ENCODE measurements around the gene ADGRB3.
"Not testable (repeated sequence)": the region's sequence is repeated elsewhere in the genome, so short reads cannot be mapped to it uniquely, and the experiment has no call there.

ADGRB3 gene

DNA sequence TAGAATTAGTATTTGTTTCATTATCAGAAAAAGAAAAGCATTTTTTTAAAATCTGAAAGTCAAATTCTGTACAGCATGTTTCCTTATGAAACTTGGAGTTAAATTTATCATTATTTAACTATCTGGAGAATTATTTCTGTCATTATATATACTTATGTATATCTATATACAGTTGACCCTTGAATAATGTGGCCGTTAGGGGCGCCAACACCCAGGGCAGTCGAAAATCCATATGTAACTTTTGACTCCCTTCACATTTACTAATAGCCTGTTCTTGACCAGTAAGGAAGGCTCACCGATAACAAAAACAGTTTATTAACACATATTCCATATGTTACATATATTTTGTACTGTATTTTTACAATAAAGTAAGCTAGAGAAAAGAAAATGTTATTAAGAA lies 341.2 kb downstream of the ADGRB3 start:
- DNase-seq: no peak
- TF ChIP-seq EZH2phosphoT487 (IDR thresholded peaks at IDR 0.05; ENCODE audit: low read length) (no peak), EZH2 (optimal IDR thresholded peaks at IDR 0.05; ENCODE audit: low read depth, low read length) (no peak)
- TF ChIP-seq, protein P1, sequence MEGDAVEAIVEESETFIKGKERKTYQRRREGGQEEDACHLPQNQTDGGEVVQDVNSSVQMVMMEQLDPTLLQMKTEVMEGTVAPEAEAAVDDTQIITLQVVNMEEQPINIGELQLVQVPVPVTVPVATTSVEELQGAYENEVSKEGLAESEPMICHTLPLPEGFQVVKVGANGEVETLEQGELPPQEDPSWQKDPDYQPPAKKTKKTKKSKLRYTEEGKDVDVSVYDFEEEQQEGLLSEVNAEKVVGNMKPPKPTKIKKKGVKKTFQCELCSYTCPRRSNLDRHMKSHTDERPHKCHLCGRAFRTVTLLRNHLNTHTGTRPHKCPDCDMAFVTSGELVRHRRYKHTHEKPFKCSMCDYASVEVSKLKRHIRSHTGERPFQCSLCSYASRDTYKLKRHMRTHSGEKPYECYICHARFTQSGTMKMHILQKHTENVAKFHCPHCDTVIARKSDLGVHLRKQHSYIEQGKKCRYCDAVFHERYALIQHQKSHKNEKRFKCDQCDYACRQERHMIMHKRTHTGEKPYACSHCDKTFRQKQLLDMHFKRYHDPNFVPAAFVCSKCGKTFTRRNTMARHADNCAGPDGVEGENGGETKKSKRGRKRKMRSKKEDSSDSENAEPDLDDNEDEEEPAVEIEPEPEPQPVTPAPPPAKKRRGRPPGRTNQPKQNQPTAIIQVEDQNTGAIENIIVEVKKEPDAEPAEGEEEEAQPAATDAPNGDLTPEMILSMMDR (IDR thresholded peaks at IDR 0.05; ENCODE audit: low read length): peak; percentile 15; the same call in 1 of the 2 replicates
- H3K27ac ChIP-seq (ENCODE audit: low read length): no peak overlapping the region
- no peak overlapping the region for H3K9ac ChIP-seq (ENCODE audit: low read length)
- H3K4me2 ChIP-seq (ENCODE audit: low read depth, low read length): no peak overlapping the region
- H4K20me1 ChIP-seq (ENCODE audit: insufficient read depth, low read length): no peaks in the 10 kb centered on the region
- no peak overlapping the region for H2AFZ ChIP-seq (ENCODE audit: low read length)
- H3K4me1 ChIP-seq (ENCODE audit: low read length): no peaks in the 10 kb centered on the region
- no peaks in the 10 kb centered on the region for H3K79me2 ChIP-seq (ENCODE audit: low read length)
- H3K9me2 ChIP-seq (replicated peaks; ENCODE audit: insufficient read depth, low read length): no peaks in the 10 kb centered on the region
- H3K4me3 ChIP-seq (ENCODE audit: low read length): no peak overlapping the region
- no peaks in the 10 kb centered on the region for H3K27me3 ChIP-seq (replicated peaks; ENCODE audit: insufficient read depth, low read length)
- H3K9me3 ChIP-seq (replicated peaks; ENCODE audit: insufficient read depth, low read length): no peaks in the 10 kb centered on the region
- H3F3A ChIP-seq (ENCODE audit: insufficient read depth, low read length): no peaks in the 10 kb centered on the region
- no peaks in the 10 kb centered on the region for H3K36me3 ChIP-seq (replicated peaks; ENCODE audit: insufficient read depth, low read length)

DNA sequence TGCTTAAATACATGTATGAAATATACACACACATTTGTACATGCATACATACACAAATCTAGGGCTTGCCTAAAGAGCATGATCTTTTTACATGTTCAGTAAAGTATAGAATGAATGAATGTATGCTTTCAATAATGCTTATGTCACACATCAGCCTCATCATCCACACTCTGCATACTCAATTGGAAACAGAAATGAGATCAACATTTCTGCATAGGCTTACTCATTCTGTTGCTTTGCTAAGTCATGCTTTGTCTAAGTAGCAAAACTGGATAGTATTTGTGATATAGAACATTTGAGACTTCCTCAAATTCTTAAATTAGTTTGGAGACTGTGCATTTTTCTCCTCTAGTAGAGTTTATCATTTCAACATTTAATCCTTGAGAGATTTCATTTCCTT lies 343.3 kb downstream of the ADGRB3 start:
- no peak for DNase-seq
- no peaks in the 10 kb centered on the region for H3K9me3 ChIP-seq (replicated peaks; ENCODE audit: insufficient read depth, low read length)
- H3K27me3 ChIP-seq (replicated peaks; ENCODE audit: insufficient read depth, low read length): no peaks in the 10 kb centered on the region
- no peak overlapping the region for H2AFZ ChIP-seq (ENCODE audit: low read length)
- H4K20me1 ChIP-seq (ENCODE audit: insufficient read depth, low read length): no peaks in the 10 kb centered on the region
- no peaks in the 10 kb centered on the region for H3K36me3 ChIP-seq (replicated peaks; ENCODE audit: insufficient read depth, low read length)
- TF ChIP-seq EZH2phosphoT487 (IDR thresholded peaks at IDR 0.05; ENCODE audit: low read length) (no peak), EZH2 (optimal IDR thresholded peaks at IDR 0.05; ENCODE audit: low read depth, low read length) (no peak)
- TF ChIP-seq, protein P1 (IDR thresholded peaks at IDR 0.05; ENCODE audit: low read length): no peak
- H3K9ac ChIP-seq (ENCODE audit: low read length): no peak overlapping the region
- H3K79me2 ChIP-seq (ENCODE audit: low read length): no peaks in the 10 kb centered on the region
- no peaks in the 10 kb centered on the region for H3K9me2 ChIP-seq (replicated peaks; ENCODE audit: insufficient read depth, low read length)
- no peaks in the 10 kb centered on the region for H3K4me1 ChIP-seq (ENCODE audit: low read length)
- H3F3A ChIP-seq (ENCODE audit: insufficient read depth, low read length): no peaks in the 10 kb centered on the region
- no peak overlapping the region for H3K4me3 ChIP-seq (ENCODE audit: low read length)
- H3K27ac ChIP-seq (ENCODE audit: low read length): no peak overlapping the region
- no peak overlapping the region for H3K4me2 ChIP-seq (ENCODE audit: low read depth, low read length)

GRCh38 chr6:68981668-68982067 lies 346.6 kb downstream of the ADGRB3 start:
- H2AFZ ChIP-seq (ENCODE audit: low read length); H3K79me2 ChIP-seq (ENCODE audit: low read length); H3K36me3 ChIP-seq (replicated peaks; ENCODE audit: insufficient read depth, low read length); H3F3A ChIP-seq (ENCODE audit: insufficient read depth, low read length); H3K9me2 ChIP-seq (replicated peaks; ENCODE audit: insufficient read depth, low read length); H3K4me3 ChIP-seq (ENCODE audit: low read length); H3K4me2 ChIP-seq (ENCODE audit: low read depth, low read length); H3K4me1 ChIP-seq (ENCODE audit: low read length); H3K27ac ChIP-seq (ENCODE audit: low read length); H3K9me3 ChIP-seq (replicated peaks; ENCODE audit: insufficient read depth, low read length); H3K27me3 ChIP-seq (replicated peaks; ENCODE audit: insufficient read depth, low read length); H4K20me1 ChIP-seq (ENCODE audit: insufficient read depth, low read length); H3K9ac ChIP-seq (ENCODE audit: low read length); DNase-seq: not testable (repeated sequence)

GRCh38 chr6:68988698-68989097 lies 353.6 kb downstream of the ADGRB3 start:
- Histone ChIP-seq H3K36me3 (replicated peaks; ENCODE audit: insufficient read depth, low read length) (no peaks in the 10 kb centered on the region), H3K4me1 (ENCODE audit: low read length) (no peaks in the 10 kb centered on the region), H3K9me2 (replicated peaks; ENCODE audit: insufficient read depth, low read length) (no peaks in the 10 kb centered on the region), H4K20me1 (ENCODE audit: insufficient read depth, low read length) (no peaks in the 10 kb centered on the region), H3K4me2 (ENCODE audit: low read depth, low read length) (no peak overlapping the region), H3K9ac (ENCODE audit: low read length) (no peak overlapping the region), H3K79me2 (ENCODE audit: low read length) (no peaks in the 10 kb centered on the region), H2AFZ (ENCODE audit: low read length) (no peak overlapping the region), H3K9me3 (replicated peaks; ENCODE audit: insufficient read depth, low read length) (no peaks in the 10 kb centered on the region), H3F3A (ENCODE audit: insufficient read depth, low read length) (no peaks in the 10 kb centered on the region), H3K27me3 (replicated peaks; ENCODE audit: insufficient read depth, low read length) (no peaks in the 10 kb centered on the region), H3K27ac (ENCODE audit: low read length) (no peak overlapping the region), H3K4me3 (ENCODE audit: low read length) (no peak overlapping the region)
- TF ChIP-seq, protein P1 (IDR thresholded peaks at IDR 0.05; ENCODE audit: low read length): no peak
- TF ChIP-seq EZH2 (optimal IDR thresholded peaks at IDR 0.05; ENCODE audit: low read depth, low read length) (no peak), EZH2phosphoT487 (IDR thresholded peaks at IDR 0.05; ENCODE audit: low read length) (no peak)
- DNase-seq: no peak
